Stimulated activated CD4-positive, alpha-beta T cell treated with anti-CD3 and anti-CD28 coated beads, Interleukin-12 subunit alpha, Interleukin-12 subunit beta, amount 100 ng/mL, for 48 hours (primary cell): ENCODE measurements around the gene CAMK2G.

Source experiments
- DNase-seq, 3 donors: peaks; one replicate each; pipeline ENCODE4 v3.0.0-alpha.2; 2020; ENCODE audit warnings: low read depth in 2 of 3, low spot score in 1 of 3

CAMK2G gene

GRCh38 chr10:73884017-73884416, 9.7 kb upstream of the CAMK2G start:
- DNase-seq = no peak

- DNase-seq = no peak
These were observed 7.0 kb upstream of the CAMK2G start for GRCh38 chr10:73881221-73881919.

- peak; percentile 88 to 94 (median 91) for DNase-seq
These were observed 5.2 kb upstream of the CAMK2G start for GRCh38 chr10:73879296-73880173.

GRCh38 chr10:73878365-73878764, 4.0 kb upstream of the CAMK2G start:
- no peak for DNase-seq

- no peak for DNase-seq
These were observed 3.3 kb upstream of the CAMK2G start for GRCh38 chr10:73877533-73878160.

- no peak for DNase-seq
These were observed 2.6 kb upstream of the CAMK2G start for GRCh38 chr10:73876971-73877370.

- no peak for DNase-seq
These were observed 2.2 kb upstream of the CAMK2G start for GRCh38 chr10:73876566-73876965.

GRCh38 chr10:73876157-73876556, 1.8 kb upstream of the CAMK2G start:
- no peak for DNase-seq

GRCh38 chr10:73875139-73875475, 752 bp upstream of the CAMK2G start:
- no peak for DNase-seq

GRCh38 chr10:73873838-73874215, 528 bp downstream of the CAMK2G start:
- no peak for DNase-seq

GRCh38 chr10:73873142-73873837, 1.1 kb downstream of the CAMK2G start:
- DNase-seq = no peak

- DNase-seq = no peak
These were observed 2.1 kb downstream of the CAMK2G start for GRCh38 chr10:73872190-73872710.

- no peak for DNase-seq
These were observed 2.8 kb downstream of the CAMK2G start for GRCh38 chr10:73871295-73872189.

GRCh38 chr10:73868655-73869195, 5.6 kb downstream of the CAMK2G start:
- no peak for DNase-seq

GRCh38 chr10:73867871-73868631, 6.3 kb downstream of the CAMK2G start:
- DNase-seq = no peak

- no peak for DNase-seq
These were observed 7.1 kb downstream of the CAMK2G start for GRCh38 chr10:73867126-73867807.

- no peak for DNase-seq
These were observed 7.7 kb downstream of the CAMK2G start for GRCh38 chr10:73866621-73867020.
